HEK293 (cell line): ENCODE measurements around the gene PRPS1L1.

Experiments used
- PRDM4 ChIP-seq: fragments of 450-650 bp; formaldehyde crosslinking; IDR thresholded peaks from 2 replicates; pipeline ENCODE4 v1.5.1; 2017; ENCODE audit warnings: missing biosample characterization, missing genetic modification characterization
- ZBTB7A ChIP-seq: fragments of 450-650 bp; formaldehyde crosslinking; IDR thresholded peaks from 2 replicates; pipeline ENCODE4 v1.5.1; 2016; ENCODE audit warnings: low read depth, missing biosample characterization, missing genetic modification characterization
- ZNF23 ChIP-seq: fragments of 450-650 bp; formaldehyde crosslinking; IDR thresholded peaks from 2 replicates; pipeline ENCODE4 v1.5.1; 2016; ENCODE audit warnings: missing biosample characterization, missing genetic modification characterization, borderline replicate concordance
- ZNF274 ChIP-seq, 2 experiments: fragments of 200-500 bp in 1 of 2; fragments of 450-650 bp in 1 of 2; sonication (Bioruptor generic) in 1 of 2; formaldehyde crosslinking in 1 of 2; IDR thresholded peaks; 2 replicates each; pipeline versions ENCODE4 v1.5.1 to v1.6.1; 2014 to 2016; ENCODE audit warnings: borderline replicate concordance in 1 of 2, inconsistent platforms in 1 of 2, low read length in 1 of 2, missing biosample characterization in 1 of 2, missing genetic modification characterization in 1 of 2
- ZNF768 ChIP-seq: fragments of 450-650 bp; formaldehyde crosslinking; IDR thresholded peaks from 2 replicates; pipeline ENCODE4 v1.5.1; 2018; ENCODE audit warnings: missing biosample characterization, mild to moderate bottlenecking, missing genetic modification characterization

GRCh38 chr7:17976952-17977351 is 50.7 kb downstream of the PRPS1L1 start:
- TF ChIP-seq ZNF23 (tag by site-specific recombination) = no peak
- TF ChIP-seq ZNF274 (IDR thresholded peaks at IDR 0.05; ENCODE audit: low read length) = no peak
- TF ChIP-seq ZNF274 (tag by site-specific recombination; IDR thresholded peaks at IDR 0.05; ENCODE audit: borderline replicate concordance) = no peak
- no peak for TF ChIP-seq ZNF768 (tag by site-specific recombination)
- TF ChIP-seq PRDM4 = no peak
- no peak for TF ChIP-seq ZBTB7A (tag by site-specific recombination)
